Colonic mucosa (tissue), 4 donors: ENCODE measurements around the gene YOD1. TPM values are rescaled to one million over a fixed set of nuclear protein-coding genes. Genes with fewer than 3 reads are reported as not detected.
A peak's percentile ranks its signal among the peaks of the same experiment; 100 is the strongest.

Experiments
- DNase-seq: peaks from one replicate; pipeline ENCODE4 v3.0.0-alpha.2; 2020
- H3K27ac ChIP-seq: fragments of 200-600 bp; one replicate; pipeline ENCODE4 v1.8.0; 2021
- H3K27me3 ChIP-seq: fragments of 200-600 bp; one replicate; pipeline ENCODE4 v1.8.0; 2021
- H3K36me3 ChIP-seq: fragments of 200-600 bp; one replicate; pipeline ENCODE4 v1.8.0; 2021
- H3K4me1 ChIP-seq: fragments of 200-600 bp; one replicate; pipeline ENCODE4 v1.8.0; 2021; ENCODE audit warnings: mild to moderate bottlenecking
- H3K4me3 ChIP-seq: fragments of 200-600 bp; one replicate; pipeline ENCODE4 v1.8.0; 2021
- H3K9ac ChIP-seq, 2 donors: one replicate each; pipeline ENCODE4 v1.7.0; 2013; ENCODE audit warnings: control low read depth in 2 of 2, low read depth in 2 of 2, low read length in 2 of 2
- H3K9me3 ChIP-seq: fragments of 200-600 bp; one replicate; pipeline ENCODE4 v1.8.0; 2021
- intact Hi-C: fragments of 100-400 bp; cut with DNase I; formaldehyde crosslinking; loops from one replicate; pipeline ENCODE4 v1.14.1; 2022
- total RNA-seq, 2 donors: library from RNA; stranded (reverse); fragmentation: NEBNext Ultra II Directional in 1 of 2; extraction: Animal tissue kit (Norgen Biotek cat#: 25700) in 1 of 2; gene quantifications; one replicate each; pipeline ENCODE4 v1.2.1, GENCODE V29; 2021
- TF ChIP-seq, protein P1 (sequence below): fragments of 200-600 bp; IDR thresholded peaks from one replicate; pipeline ENCODE4 v1.8.0; 2022; ENCODE audit warnings: antibody characterized with exemption, mild to moderate bottlenecking
- donor health status: healthy.
- donor health status: DM: no; HTN: no; CAD: no.
- donor health status: DM: no; HTN: no; CAD: no.

YOD1 gene
- total RNA-seq, 2 donors from 2014 or later, result 5.7 to 8.0 TPM

DNA sequence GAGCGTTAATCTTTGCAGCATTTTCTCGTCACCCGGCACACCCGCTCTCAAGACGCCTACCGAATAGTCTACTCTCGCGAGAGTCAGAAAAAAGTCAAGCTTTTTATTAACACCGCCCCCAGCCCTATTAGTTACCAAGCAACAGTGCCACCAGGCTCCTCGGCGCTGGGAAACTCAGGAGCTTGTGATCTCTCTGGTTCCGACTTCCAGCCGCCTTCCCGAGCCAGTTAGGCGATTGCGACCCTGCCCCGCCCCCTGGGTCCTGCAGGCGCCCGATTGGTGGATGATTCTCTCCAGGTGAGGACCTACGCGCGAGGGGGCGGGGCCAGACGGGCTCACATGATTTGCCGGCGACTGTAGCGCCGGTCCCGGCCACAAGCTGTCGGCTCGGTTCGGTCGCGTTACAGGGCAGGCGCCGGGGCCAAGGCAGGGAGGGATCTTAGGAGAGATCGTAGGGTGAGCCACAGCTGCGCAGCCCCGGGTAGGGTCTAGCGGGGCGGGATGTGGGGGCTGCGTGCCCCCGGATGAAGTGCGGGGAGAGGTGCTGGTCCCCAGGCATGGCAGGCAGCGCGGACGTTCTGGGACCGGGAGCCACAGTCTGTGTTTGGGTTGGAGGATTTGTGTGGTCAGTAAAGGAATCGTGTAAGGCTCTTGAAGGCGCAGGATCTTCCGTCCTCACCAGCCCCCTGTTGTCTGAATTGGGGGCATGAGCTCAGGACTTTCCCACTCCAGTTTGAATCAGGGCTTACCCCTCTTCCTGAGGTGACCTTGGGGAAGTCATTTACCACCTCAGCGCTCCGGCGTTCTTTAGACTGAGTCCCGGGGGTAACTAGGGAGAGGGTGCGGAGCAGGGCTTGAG lies 2.1 kb upstream of the YOD1 start, which contains the start of gene PFKFB2:
Gene PFKFB2 (plus strand): TSS at position 365 of the 859 bp plus-strand sequence. CDS start 1,443 bp downstream, outside the sequence.
- H3K27ac ChIP-seq, result peak within 1 kb of the TSS; percentile 91
- peak within 1 kb of the TSS; percentile 67 for H3K4me3 ChIP-seq
- peaks cover 12% of the 10 kb centered on the region for H3K4me1 ChIP-seq
- peak; percentile 100 for DNase-seq
- no peaks in the 10 kb centered on the region for H3K9me3 ChIP-seq
- H3K36me3 ChIP-seq, result peaks cover 7% of the 10 kb centered on the region
- H3K27me3 ChIP-seq, result no peaks in the 10 kb centered on the region
- peak within 1 kb of the TSS; percentile 92 to 99 for H3K9ac ChIP-seq
- intact Hi-C loops, result no loop called here
- TF ChIP-seq, protein P1, sequence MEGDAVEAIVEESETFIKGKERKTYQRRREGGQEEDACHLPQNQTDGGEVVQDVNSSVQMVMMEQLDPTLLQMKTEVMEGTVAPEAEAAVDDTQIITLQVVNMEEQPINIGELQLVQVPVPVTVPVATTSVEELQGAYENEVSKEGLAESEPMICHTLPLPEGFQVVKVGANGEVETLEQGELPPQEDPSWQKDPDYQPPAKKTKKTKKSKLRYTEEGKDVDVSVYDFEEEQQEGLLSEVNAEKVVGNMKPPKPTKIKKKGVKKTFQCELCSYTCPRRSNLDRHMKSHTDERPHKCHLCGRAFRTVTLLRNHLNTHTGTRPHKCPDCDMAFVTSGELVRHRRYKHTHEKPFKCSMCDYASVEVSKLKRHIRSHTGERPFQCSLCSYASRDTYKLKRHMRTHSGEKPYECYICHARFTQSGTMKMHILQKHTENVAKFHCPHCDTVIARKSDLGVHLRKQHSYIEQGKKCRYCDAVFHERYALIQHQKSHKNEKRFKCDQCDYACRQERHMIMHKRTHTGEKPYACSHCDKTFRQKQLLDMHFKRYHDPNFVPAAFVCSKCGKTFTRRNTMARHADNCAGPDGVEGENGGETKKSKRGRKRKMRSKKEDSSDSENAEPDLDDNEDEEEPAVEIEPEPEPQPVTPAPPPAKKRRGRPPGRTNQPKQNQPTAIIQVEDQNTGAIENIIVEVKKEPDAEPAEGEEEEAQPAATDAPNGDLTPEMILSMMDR, result no peak

DNA sequence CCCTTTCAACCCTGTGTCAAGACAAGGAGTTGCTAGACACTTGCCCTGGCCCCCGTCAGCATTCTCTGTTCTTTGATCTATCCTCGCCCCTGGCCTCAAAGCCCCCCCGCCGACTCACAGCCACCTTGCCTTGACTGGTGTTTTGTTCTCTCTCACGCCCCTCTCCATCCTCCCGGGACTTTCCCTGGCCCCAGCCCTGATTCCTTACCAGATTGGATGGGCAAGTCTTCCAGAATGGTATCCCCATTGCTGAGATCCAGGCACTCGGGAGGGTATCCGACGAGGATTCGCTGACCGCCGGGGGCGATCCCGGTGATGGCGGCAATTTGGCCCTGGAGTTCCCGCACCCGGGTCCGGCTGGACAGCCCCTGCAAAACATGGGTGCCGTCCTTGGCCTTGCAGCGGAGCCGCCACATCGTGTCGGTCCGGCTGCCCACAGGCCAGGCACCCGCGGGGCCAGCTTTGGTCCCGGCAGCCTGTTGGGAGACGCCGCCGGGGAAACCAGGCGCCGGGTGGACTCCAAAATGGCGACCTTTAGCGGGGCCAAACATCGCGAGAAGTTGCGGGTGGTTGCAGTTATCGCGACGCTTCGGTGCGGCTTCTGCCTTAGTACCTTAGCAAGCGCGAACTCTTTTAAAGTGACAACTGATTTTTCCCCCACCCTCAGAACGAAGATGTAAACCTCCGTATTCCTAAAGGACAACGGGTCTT lies 373 bp downstream of the YOD1 start:
- Histone ChIP-seq H3K36me3 (peaks cover 7% of the 10 kb centered on the region), H3K9me3 (no peaks in the 10 kb centered on the region), H3K27me3 (no peaks in the 10 kb centered on the region), H3K27ac (peak overlapping the region; percentile 91), H3K4me3 (peak overlapping the region; percentile 94), H3K9ac (peak overlapping the region; percentile 92 to 99), H3K4me1 (peaks cover 19% of the 10 kb centered on the region)
- peak; percentile 93 for DNase-seq
- intact Hi-C loops, result loop anchor here (1.0 kb wide), 1 partner anchor 27 kb away; no protein-coding TSS in a partner anchor
- TF ChIP-seq, protein P1, result no peak

DNA sequence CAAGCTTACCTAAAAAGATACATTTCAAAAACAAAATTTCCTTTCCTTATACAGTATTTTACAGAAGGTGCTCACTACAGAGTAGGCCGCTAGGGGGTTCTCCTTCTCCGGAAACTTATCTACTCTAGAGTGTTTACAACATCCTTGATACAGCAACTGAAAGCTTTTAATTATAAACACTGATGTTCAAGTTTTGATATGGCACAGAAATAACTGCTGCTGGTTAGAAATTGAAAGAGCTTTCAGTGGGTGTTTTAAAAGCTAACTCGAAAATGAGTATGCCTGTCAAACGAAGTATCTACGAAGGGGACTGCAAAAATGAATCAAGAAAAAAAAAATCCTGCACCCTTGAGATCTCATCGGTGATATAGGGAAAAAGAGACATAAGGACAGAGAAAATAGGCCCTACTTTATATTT lies 1.0 kb downstream of the YOD1 start:
- TF ChIP-seq, protein P1, result peak; percentile 81
- intact Hi-C loops, result loop anchor here (1.0 kb wide), 1 partner anchor 27 kb away; no protein-coding TSS in a partner anchor
- peak overlapping the region; percentile 92 to 99 for H3K9ac ChIP-seq
- H3K4me1 ChIP-seq, result peaks cover 18% of the 10 kb centered on the region
- H3K9me3 ChIP-seq, result no peaks in the 10 kb centered on the region
- H3K4me3 ChIP-seq, result peak overlapping the region; percentile 94
- H3K27me3 ChIP-seq, result no peaks in the 10 kb centered on the region
- H3K36me3 ChIP-seq, result peaks cover 7% of the 10 kb centered on the region
- peak overlapping the region; percentile 91 for H3K27ac ChIP-seq
- DNase-seq, result peak; percentile 78

DNA sequence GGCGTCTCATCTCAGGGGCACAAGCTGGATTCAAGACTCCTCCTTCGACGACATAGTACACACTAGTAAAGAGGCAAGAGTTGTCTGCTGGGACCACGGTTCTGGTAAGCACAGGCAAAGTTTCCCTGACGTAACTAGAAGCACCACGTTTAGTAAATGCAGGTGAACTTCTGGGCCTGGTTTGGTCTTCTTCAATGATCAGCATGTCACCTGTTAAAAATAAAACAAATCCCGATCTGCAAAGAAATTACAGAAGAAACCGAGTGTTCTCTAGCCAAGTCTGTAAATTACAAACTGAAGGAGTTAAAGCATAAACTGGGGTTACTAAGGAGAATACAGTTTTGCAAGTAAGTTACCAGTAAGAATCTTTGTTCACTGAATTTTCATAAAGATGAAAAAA lies 1.5 kb downstream of the YOD1 start:
- no peaks in the 10 kb centered on the region for H3K9me3 ChIP-seq
- H3K27me3 ChIP-seq, result no peaks in the 10 kb centered on the region
- H3K9ac ChIP-seq, result peak overlapping the region in 1 of 2 donors; percentile 99
- H3K36me3 ChIP-seq, result peaks cover 7% of the 10 kb centered on the region
- peaks cover 21% of the 10 kb centered on the region for H3K4me1 ChIP-seq
- no peak for DNase-seq
- peak overlapping the region; percentile 91 for H3K27ac ChIP-seq
- H3K4me3 ChIP-seq, result peak overlapping the region; percentile 94
- TF ChIP-seq, protein P1, result no peak
- intact Hi-C loops, result no loop called here

DNA sequence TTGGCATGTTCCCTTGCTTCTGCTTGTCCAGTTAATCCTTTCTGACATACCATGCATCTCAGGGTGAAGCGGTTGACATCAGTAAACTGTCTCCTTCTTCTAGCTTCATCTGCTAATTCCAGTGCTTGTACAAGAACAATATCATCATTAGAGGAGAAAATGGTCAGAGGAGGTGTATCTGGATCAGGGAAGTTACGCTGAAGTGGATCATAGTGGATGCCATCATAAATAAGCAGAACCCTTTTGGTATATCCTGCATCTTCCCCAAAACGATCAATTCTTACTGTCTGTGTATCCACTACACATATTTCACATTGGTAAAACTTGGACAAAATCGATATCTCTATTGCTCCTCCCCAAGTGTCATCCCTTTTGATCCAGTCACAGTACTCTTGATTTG lies 2.0 kb downstream of the YOD1 start:
- Histone ChIP-seq H3K27ac (no peak overlapping the region), H3K9ac (no peak overlapping the region)

More for the DNA sequence above, 2.0 kb downstream of the YOD1 start:
- intact Hi-C loops, result no loop called here
- H3K27me3 ChIP-seq, result no peaks in the 10 kb centered on the region
- no peak overlapping the region for H3K4me3 ChIP-seq
- H3K36me3 ChIP-seq, result peaks cover 7% of the 10 kb centered on the region
- H3K4me1 ChIP-seq, result peaks cover 21% of the 10 kb centered on the region
- H3K9me3 ChIP-seq, result no peaks in the 10 kb centered on the region
- DNase-seq, result no peak
- TF ChIP-seq, protein P1, result no peak
